K562 (cell line): ENCODE measurements around the gene CTDSPL. TPM values are rescaled to one million over a fixed set of nuclear protein-coding genes. Genes with fewer than 3 reads are reported as not detected.

Source experiments
- ADNP ChIP-seq: fragments of 200-800 bp; sonication (Bioruptor generic); IDR thresholded peaks from 2 replicates; pipeline ENCODE4 v1.6.1; 2016; ENCODE audit warnings: missing genetic modification characterization, missing compliant biosample characterization
- DACH1 ChIP-seq: fragments of 450-650 bp; IDR thresholded peaks from 2 replicates; pipeline ENCODE4 v1.6.1; 2018; ENCODE audit not compliant: partially characterized antibody
- FOXK1 ChIP-seq: sonication (generic); formaldehyde crosslinking; IDR thresholded peaks from 2 replicates; pipeline ENCODE4 v1.8.0; 2022; ENCODE audit warnings: missing genetic modification reagents, mild to moderate bottlenecking, borderline replicate concordance
- MXD1 ChIP-seq: fragments of 250-450 bp; sonication (Bioruptor Pico); IDR thresholded peaks from 2 replicates; pipeline ENCODE4 v1.8.0; 2021; ENCODE audit warnings: borderline replicate concordance, mild to moderate bottlenecking, moderate library complexity; ENCODE audit not compliant: poor library complexity, severe bottlenecking
- POLR2AphosphoS5 ChIP-seq: IDR thresholded peaks from 2 replicates; pipeline ENCODE4 v1.6.1; 2011; ENCODE audit warnings: mild to moderate bottlenecking, low read depth, low read length, moderate library complexity; ENCODE audit not compliant: control insufficient read depth, insufficient read depth
- TAF9B ChIP-seq: fragments of 450-650 bp; IDR thresholded peaks from 2 replicates; pipeline ENCODE4 v1.6.1; 2018; ENCODE audit warnings: mild to moderate bottlenecking; ENCODE audit not compliant: partially characterized antibody
- ZFX ChIP-seq: sonication (generic); formaldehyde crosslinking; IDR thresholded peaks from 2 replicates; pipeline ENCODE4 v1.8.0; 2022; ENCODE audit warnings: mild to moderate bottlenecking, missing genetic modification reagents, moderate library complexity
- ZNF217 ChIP-seq: sonication (generic); formaldehyde crosslinking; IDR thresholded peaks from 2 replicates; pipeline ENCODE4 v1.8.0; 2022; ENCODE audit warnings: mild to moderate bottlenecking, missing genetic modification reagents
- polyA plus RNA-seq, 8 experiments: library from polyadenylated mRNA; depleted of rRNA in 4 of 8; stranded (reverse) in 5 of 8; unstranded in 3 of 8; fragments of >200 nt; fragmentation: Nextera tagmentation in 2 of 8; fragmentation: Illumina TruSeq in 1 of 8; extraction: Ambion mirVana in 2 of 8; extraction: Trizol in 1 of 8; gene quantifications; 2 replicates each; pipeline versions ENCODE4 v1.2.1 to v1.2.3, GENCODE V29; 2011 to 2014; ENCODE audit warnings: inconsistent platforms in 1 of 8, missing spikeins in 1 of 8
- total RNA-seq, 7 experiments: library from RNA; depleted of rRNA in 6 of 7; stranded (reverse); fragments of >200 nt in 6 of 7; fragmentation: Illumina TruSeq in 2 of 7; extraction: Trizol in 2 of 7; gene quantifications; 2 replicates each; pipeline versions ENCODE4 v1.2.1 to v1.2.3, GENCODE V29; 2011 to 2021; ENCODE audit warnings: low replicate concordance in 1 of 7
- TF ChIP-seq, protein P1 (sequence below): fragments of 450-650 bp; IDR thresholded peaks from 2 replicates; pipeline ENCODE4 v1.6.1; 2017; ENCODE audit warnings: antibody characterized with exemption, mild to moderate bottlenecking

Gene CTDSPL
- total and polyA plus RNA-seq, 9 of the 15 experiments (the other 6 are each of a cell fraction or from before 2014, with no cell fraction given) = 5.1 to 19.3 (median 11.3) TPM

- TF ChIP-seq, protein P1, sequence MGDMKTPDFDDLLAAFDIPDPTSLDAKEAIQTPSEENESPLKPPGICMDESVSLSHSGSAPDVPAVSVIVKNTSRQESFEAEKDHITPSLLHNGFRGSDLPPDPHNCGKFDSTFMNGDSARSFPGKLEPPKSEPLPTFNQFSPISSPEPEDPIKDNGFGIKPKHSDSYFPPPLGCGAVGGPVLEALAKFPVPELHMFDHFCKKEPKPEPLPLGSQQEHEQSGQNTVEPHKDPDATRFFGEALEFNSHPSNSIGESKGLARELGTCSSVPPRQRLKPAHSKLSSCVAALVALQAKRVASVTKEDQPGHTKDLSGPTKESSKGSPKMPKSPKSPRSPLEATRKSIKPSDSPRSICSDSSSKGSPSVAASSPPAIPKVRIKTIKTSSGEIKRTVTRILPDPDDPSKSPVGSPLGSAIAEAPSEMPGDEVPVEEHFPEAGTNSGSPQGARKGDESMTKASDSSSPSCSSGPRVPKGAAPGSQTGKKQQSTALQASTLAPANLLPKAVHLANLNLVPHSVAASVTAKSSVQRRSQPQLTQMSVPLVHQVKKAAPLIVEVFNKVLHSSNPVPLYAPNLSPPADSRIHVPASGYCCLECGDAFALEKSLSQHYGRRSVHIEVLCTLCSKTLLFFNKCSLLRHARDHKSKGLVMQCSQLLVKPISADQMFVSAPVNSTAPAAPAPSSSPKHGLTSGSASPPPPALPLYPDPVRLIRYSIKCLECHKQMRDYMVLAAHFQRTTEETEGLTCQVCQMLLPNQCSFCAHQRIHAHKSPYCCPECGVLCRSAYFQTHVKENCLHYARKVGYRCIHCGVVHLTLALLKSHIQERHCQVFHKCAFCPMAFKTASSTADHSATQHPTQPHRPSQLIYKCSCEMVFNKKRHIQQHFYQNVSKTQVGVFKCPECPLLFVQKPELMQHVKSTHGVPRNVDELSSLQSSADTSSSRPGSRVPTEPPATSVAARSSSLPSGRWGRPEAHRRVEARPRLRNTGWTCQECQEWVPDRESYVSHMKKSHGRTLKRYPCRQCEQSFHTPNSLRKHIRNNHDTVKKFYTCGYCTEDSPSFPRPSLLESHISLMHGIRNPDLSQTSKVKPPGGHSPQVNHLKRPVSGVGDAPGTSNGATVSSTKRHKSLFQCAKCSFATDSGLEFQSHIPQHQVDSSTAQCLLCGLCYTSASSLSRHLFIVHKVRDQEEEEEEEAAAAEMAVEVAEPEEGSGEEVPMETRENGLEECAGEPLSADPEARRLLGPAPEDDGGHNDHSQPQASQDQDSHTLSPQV = no peak
- TF ChIP-seq ZNF217 (CRISPR knock-in tag) = no peak
- TF ChIP-seq ADNP (tag) = no peak
- no peak for TF ChIP-seq POLR2AphosphoS5
- no peak for TF ChIP-seq DACH1
- TF ChIP-seq ZFX (CRISPR knock-in tag) = no peak
- no peak for TF ChIP-seq MXD1 (CRISPR knock-in tag)
- TF ChIP-seq TAF9B = no peak
- no peak for TF ChIP-seq FOXK1 (CRISPR knock-in tag)
These were observed 168.7 kb downstream of the CTDSPL start (continued) for GRCh38 chr3:38030126-38031021.
